Measurements from ENCODE around the gene KRTAP4-9.
"Not testable (repeated sequence)": the region's sequence is repeated elsewhere in the genome, so short reads cannot be mapped to it uniquely, and the experiment has no call there.

Gene KRTAP4-9

GRCh38 chr17:41111151-41111885, 6.1 kb downstream of the KRTAP4-9 start:
- TF ChIP-seq ZNF274 (IDR thresholded peaks at IDR 0.05; ENCODE audit: low read depth, low read length): no peak
- H3K4me3 ChIP-seq (ENCODE audit: low read length): no peak overlapping the region

- no peak for TF ChIP-seq ZNF274 (IDR thresholded peaks at IDR 0.05; ENCODE audit: low read depth, low read length)
Measured at GRCh38 chr17:41116297-41116696, 11.1 kb downstream of the KRTAP4-9 start.

DNA sequence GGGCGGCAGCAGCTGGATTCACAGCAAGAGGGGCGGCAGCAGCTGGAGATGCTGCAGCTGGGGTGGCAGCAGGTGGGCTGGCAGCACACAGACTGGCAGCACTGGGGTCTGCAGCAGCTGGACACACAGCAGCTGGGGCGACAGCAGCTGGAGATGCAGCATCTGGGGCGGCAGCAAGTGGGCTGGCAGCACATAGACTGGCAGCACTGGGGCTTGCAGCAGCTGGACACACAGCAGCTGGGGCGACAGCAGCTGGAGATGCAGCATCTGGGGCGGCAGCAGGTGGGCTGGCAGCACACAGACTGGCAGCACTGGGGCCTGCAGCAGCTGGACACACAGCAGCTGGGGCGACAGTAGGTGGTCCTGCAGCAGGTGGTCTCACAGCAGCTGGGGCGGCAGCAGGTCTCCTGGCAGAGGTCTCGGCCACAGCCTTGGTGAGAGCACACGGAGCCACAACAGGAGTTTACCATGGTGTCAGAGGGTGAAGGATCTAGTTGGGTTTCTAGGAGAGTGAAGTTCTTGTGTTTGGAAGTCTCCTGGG, 12.7 kb downstream of the KRTAP4-9 start, which contains the start of gene KRTAP4-11:
Gene KRTAP4-11, minus strand, starts transcription at position 528 of the 541 bp plus-strand sequence. Its CDS starts 58 bp downstream, at position 470.
- not testable (repeated sequence) for H3K4me3 ChIP-seq (ENCODE audit: low read length)

More at GRCh38 chr17:41116297-41116696, 11.1 kb downstream of the KRTAP4-9 start:
- no peak overlapping the region for H3K4me3 ChIP-seq (ENCODE audit: low read length)

- H3K4me3 ChIP-seq (ENCODE audit: low read length): no peak overlapping the region
- TF ChIP-seq ZNF274 (IDR thresholded peaks at IDR 0.05; ENCODE audit: low read depth, low read length): no peak
Measured at GRCh38 chr17:41118721-41119120, 13.5 kb downstream of the KRTAP4-9 start.

- H3K4me3 ChIP-seq (ENCODE audit: low read length): not testable (repeated sequence)
Measured at GRCh38 chr17:41119696-41120690, 14.8 kb downstream of the KRTAP4-9 start.

DNA sequence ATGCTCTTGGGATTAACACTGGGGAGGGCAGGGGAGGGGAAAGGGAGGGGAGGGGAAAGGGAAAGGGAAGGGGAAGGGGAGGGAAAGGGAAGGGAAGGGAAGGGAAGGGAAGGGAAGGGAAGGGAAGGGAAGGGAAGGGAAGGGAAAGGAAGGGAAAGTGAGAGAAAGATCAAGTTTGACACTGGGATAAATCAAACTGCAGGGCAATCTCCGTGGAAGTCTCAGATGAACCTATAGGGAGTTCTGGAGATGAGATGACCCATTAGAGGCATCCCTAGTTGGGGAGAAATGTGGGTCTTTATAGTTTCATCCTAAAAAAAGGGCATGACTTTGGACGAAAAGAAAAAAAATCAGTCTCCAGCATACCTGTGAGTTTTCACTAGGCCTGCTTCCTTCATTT, 16.6 kb downstream of the KRTAP4-9 start:
- TF ChIP-seq ZNF274 (IDR thresholded peaks at IDR 0.05; ENCODE audit: low read depth, low read length): no peak
- no peak overlapping the region for H3K4me3 ChIP-seq (ENCODE audit: low read length)

DNA sequence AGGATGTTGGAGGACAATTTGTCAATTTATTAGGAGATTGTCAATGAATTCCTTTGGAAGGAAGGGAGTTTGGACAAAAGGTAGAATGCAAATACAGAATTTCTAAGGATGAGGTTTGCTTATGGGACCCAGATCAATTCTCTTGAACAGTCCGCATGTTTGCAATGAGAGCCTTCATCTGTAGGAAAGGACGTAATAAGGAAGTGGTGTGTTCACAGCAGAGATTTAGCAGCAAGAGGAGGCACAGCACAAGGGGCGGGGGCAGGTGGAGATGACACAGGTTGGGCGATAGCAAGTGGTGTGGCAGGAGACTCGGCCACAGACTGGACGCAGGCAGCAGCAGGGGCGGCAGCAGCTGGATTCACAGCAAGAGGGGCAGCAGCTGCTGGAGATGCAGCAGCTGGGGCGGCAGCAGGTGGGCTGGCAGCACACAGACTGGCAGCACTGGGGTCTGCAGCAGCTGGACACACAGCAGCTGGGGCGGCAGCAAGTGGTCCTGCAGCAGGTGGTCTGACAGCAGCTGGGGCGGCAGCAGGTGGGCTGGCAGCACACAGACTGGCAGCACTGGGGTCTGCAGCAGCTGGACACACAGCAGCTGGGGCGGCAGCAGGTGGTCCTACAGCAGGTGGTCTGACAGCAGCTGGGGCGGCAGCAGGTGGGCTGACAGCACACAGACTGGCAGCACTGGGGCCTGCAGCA, 18.3 kb downstream of the KRTAP4-9 start:
- not testable (repeated sequence) for H3K4me3 ChIP-seq (ENCODE audit: low read length)

DNA sequence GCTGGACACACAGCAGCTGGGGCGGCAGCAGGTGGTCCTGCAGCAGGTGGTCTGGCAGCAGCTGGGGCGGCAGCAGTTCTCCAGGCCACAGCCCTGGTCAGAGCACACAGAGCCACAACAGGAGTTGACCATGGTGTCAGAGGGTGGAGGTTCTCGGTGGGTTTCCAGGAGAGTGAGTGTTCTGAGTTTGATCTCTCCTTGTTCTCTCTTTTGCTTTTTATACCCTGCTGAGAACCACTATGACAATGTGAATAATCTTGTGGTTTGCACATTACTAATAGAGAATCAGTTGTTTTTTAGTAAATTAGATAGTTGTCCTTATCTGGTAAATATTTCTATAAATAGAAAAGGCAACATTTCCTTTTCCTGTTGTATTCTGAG, 18.8 kb downstream of the KRTAP4-9 start, which contains the start of gene KRTAP4-12:
Gene KRTAP4-12, minus strand, starts transcription at position 192 of the 381 bp plus-strand sequence. Its CDS starts 60 bp downstream, at position 132.
- not testable (repeated sequence) for H3K4me3 ChIP-seq (ENCODE audit: low read length)

DNA sequence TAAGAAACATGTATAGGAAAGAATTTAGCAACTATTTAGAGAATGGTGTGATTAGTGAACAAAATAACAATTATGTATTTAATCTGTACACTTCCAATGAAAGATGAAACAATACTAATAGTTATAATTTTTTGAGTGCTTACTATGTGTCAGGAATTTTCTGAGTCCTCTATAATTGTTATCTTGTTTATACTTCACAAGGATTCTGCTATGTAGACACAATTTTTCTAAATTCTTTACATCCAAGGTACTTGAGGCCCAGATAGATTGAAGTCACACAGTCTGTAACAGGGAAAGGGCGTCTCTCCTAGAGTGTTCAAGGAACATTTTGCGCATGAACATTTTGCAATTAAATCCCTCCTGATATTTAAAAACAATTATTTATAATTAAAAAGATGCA, 19.9 kb downstream of the KRTAP4-9 start:
- no peak overlapping the region for H3K4me3 ChIP-seq (ENCODE audit: low read length)
- TF ChIP-seq ZNF274 (IDR thresholded peaks at IDR 0.05; ENCODE audit: low read depth, low read length): no peak

- no peak overlapping the region for H3K4me3 ChIP-seq (ENCODE audit: low read length)
- TF ChIP-seq ZNF274 (IDR thresholded peaks at IDR 0.05; ENCODE audit: low read depth, low read length): no peak
Measured at GRCh38 chr17:41126412-41126811, 21.2 kb downstream of the KRTAP4-9 start.

GRCh38 chr17:41127371-41127770, 22.2 kb downstream of the KRTAP4-9 start:
- no peak for TF ChIP-seq ZNF274 (IDR thresholded peaks at IDR 0.05; ENCODE audit: low read depth, low read length)
- no peak overlapping the region for H3K4me3 ChIP-seq (ENCODE audit: low read length)

GRCh38 chr17:41131979-41132378, 26.8 kb downstream of the KRTAP4-9 start:
- no peak for TF ChIP-seq ZNF274 (IDR thresholded peaks at IDR 0.05; ENCODE audit: low read depth, low read length)
- H3K4me3 ChIP-seq (ENCODE audit: low read length): no peak overlapping the region

DNA sequence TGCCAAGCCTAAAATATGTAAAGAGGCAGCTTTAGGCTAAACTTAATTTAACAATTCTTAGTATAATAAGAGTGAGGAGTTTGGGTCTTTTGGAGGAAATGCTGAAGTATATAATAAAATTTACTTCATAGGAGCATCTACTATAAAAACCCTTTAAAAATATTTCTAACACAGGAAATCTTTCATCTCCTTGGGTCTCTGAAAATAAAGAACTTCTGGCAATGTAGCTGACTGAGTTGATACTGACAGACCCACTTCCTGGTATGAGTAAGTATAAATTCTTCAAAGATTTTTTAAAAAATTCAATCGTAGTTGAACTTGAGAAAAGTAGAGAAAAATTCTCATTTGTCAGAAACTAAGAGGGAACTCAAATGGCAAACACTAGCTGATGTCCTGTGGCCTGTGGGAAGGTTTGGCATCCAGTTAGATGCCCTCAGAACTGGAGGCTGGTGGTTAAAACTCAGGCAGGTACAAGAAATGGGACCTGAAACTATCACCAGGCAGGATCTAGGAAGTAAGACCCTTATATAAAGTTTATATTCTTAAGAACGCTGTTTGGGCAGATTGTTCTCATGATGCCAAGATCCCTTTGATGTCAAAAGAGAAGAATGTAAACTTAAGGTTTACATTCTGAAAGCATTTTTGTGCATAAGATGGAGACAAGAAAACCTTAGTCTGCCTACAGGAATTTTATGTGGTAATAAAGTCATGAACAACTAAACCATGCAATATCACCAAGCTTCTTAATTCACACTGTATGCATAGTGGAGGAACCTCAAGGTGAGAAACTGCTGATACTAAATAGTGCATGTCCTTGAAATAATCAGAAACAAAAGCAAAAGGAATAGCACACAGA, 28.9 kb downstream of the KRTAP4-9 start:
- TF ChIP-seq ZNF274 (IDR thresholded peaks at IDR 0.05; ENCODE audit: low read depth, low read length): no peak
- H3K4me3 ChIP-seq (ENCODE audit: low read length): no peak overlapping the region

GRCh38 chr17:41139865-41140264, 34.7 kb downstream of the KRTAP4-9 start:
- not testable (repeated sequence) for H3K4me3 ChIP-seq (ENCODE audit: low read length)
